Astrocyte (in vitro differentiated cells and primary cell): Measurements from ENCODE around the gene UQCR11. TPM values are rescaled to one million over a fixed set of nuclear protein-coding genes. Genes with fewer than 3 reads are reported as not detected.

Experiments used
- DNase-seq: peaks from one replicate; pipeline ENCODE4 v3.0.0-alpha.2; 2010; ENCODE audit warnings: low read depth
- FAIRE-seq: peaks from 2 replicates; lab custom pipeline; 2011; peaks lifted over from hg19 to GRCh38; lab: Jason Lieb, UNC
- H2AFZ ChIP-seq: 2 replicates; pipeline ENCODE4 v1.6.0; 2012; ENCODE audit warnings: low read depth, low read length, inconsistent platforms
- H3K27ac ChIP-seq: 2 replicates; pipeline ENCODE4 v1.5.1; 2011; ENCODE audit warnings: low read depth, low read length, inconsistent platforms
- H3K27me3 ChIP-seq: 2 replicates; pipeline ENCODE4 v1.6.0; 2011; ENCODE audit warnings: low read length, inconsistent platforms; ENCODE audit not compliant: insufficient read depth
- H3K36me3 ChIP-seq: 2 replicates; pipeline ENCODE4 v1.5.1; 2011; ENCODE audit warnings: low read length, inconsistent platforms; ENCODE audit not compliant: insufficient read depth
- H3K4me1 ChIP-seq: 2 replicates; pipeline ENCODE4 v1.5.1; 2011; ENCODE audit warnings: low read length, inconsistent platforms; ENCODE audit not compliant: insufficient read depth
- H3K4me2 ChIP-seq: 2 replicates; pipeline ENCODE4 v1.6.0; 2012; ENCODE audit warnings: low read length, inconsistent platforms
- H3K4me3 ChIP-seq: 2 replicates; pipeline ENCODE4 v1.5.1; 2011; ENCODE audit warnings: low read depth, mild to moderate bottlenecking, low read length, inconsistent platforms; ENCODE audit not compliant: insufficient read depth
- H3K79me2 ChIP-seq: 2 replicates; pipeline ENCODE4 v1.6.0; 2012; ENCODE audit warnings: mild to moderate bottlenecking, low read length, inconsistent platforms; ENCODE audit not compliant: insufficient read depth
- H3K9ac ChIP-seq: 2 replicates; pipeline ENCODE4 v1.6.0; 2012; ENCODE audit warnings: mild to moderate bottlenecking, low read length, inconsistent platforms
- H3K9me3 ChIP-seq: 2 replicates; pipeline ENCODE4 v1.5.1; 2012; ENCODE audit warnings: low read depth, mild to moderate bottlenecking, low read length, inconsistent platforms; ENCODE audit not compliant: insufficient read depth
- H4K20me1 ChIP-seq: 2 replicates; pipeline ENCODE4 v1.6.0; 2012; ENCODE audit warnings: low read length, inconsistent platforms; ENCODE audit not compliant: insufficient read depth
- H3K27ac Mint-ChIP-seq: one replicate; pipeline ENCODE4 v1.8.0; 2021; ENCODE audit warnings: mild to moderate bottlenecking, mixed read lengths; ENCODE audit not compliant: unreplicated experiment
- H3K27me3 Mint-ChIP-seq: one replicate; pipeline ENCODE4 v1.8.0; 2021; ENCODE audit warnings: low read depth, mixed read lengths; ENCODE audit not compliant: unreplicated experiment
- H3K36me3 Mint-ChIP-seq: one replicate; pipeline ENCODE4 v1.8.0; 2021; ENCODE audit warnings: low read depth, mixed read lengths; ENCODE audit not compliant: unreplicated experiment
- H3K4me1 Mint-ChIP-seq: one replicate; pipeline ENCODE4 v1.8.0; 2021; ENCODE audit warnings: low read depth, mixed read lengths; ENCODE audit not compliant: unreplicated experiment
- H3K4me3 Mint-ChIP-seq: one replicate; pipeline ENCODE4 v1.8.0; 2021; ENCODE audit warnings: mild to moderate bottlenecking, moderate library complexity, mixed read lengths; ENCODE audit not compliant: unreplicated experiment
- H3K9me3 Mint-ChIP-seq: one replicate; pipeline ENCODE4 v1.8.0; 2021; ENCODE audit warnings: mild to moderate bottlenecking, mixed read lengths; ENCODE audit not compliant: unreplicated experiment
- CTCF ChIP-seq: IDR thresholded peaks from 2 replicates; pipeline ENCODE4 v1.5.1; 2011; ENCODE audit warnings: low read depth, mild to moderate bottlenecking, inconsistent platforms, low read length, moderate library complexity; ENCODE audit not compliant: insufficient read depth
- EZH2 ChIP-seq: IDR thresholded peaks from 2 replicates; pipeline ENCODE4 v1.6.1; 2012; ENCODE audit warnings: mild to moderate bottlenecking, low read length, inconsistent platforms; ENCODE audit not compliant: insufficient read depth
- total RNA-seq: library from RNA; stranded (reverse); gene quantifications from 2 replicates; pipeline ENCODE4 v1.2.1, GENCODE V29; 2021

Gene UQCR11
- total RNA-seq, 1 donor from 2014 or later: 255 TPM

GRCh38 chr19:1577929-1578618 lies 27.2 kb downstream of the UQCR11 start:
- DNase-seq: no peak
- H3K4me2 ChIP-seq: no peak overlapping the region
- no peaks in the 10 kb centered on the region for H3K27me3 Mint-ChIP-seq
- H3K9me3 Mint-ChIP-seq: no peaks in the 10 kb centered on the region
- peaks cover 8% of the 10 kb centered on the region for H3K36me3 Mint-ChIP-seq
- no peak overlapping the region for H3K4me3 ChIP-seq
- H3K9ac ChIP-seq: no peak overlapping the region
- peaks cover 4% of the 10 kb centered on the region for H3K36me3 ChIP-seq
- no peaks in the 10 kb centered on the region for H3K4me1 Mint-ChIP-seq
- no peaks in the 10 kb centered on the region for H3K27me3 ChIP-seq
- TF ChIP-seq CTCF: no peak
- no peak for TF ChIP-seq EZH2
- no peak overlapping the region for H3K27ac ChIP-seq
- H3K9me3 ChIP-seq: no peaks in the 10 kb centered on the region
- no peak overlapping the region for H3K4me3 Mint-ChIP-seq
- H4K20me1 ChIP-seq: peaks cover 11% of the 10 kb centered on the region
- H3K27ac Mint-ChIP-seq: no peak overlapping the region
- FAIRE-seq: no peak
- no peaks in the 10 kb centered on the region for H3K79me2 ChIP-seq
- H3K4me1 ChIP-seq: no peaks in the 10 kb centered on the region
- no peak overlapping the region for H2AFZ ChIP-seq

- Histone ChIP-seq H3K4me3 (no peak overlapping the region), H3K79me2 (no peaks in the 10 kb centered on the region), H3K9me3 (no peaks in the 10 kb centered on the region), H3K36me3 (peaks cover 4% of the 10 kb centered on the region), H3K27me3 (no peaks in the 10 kb centered on the region), H3K9ac (no peak overlapping the region), H3K4me1 (no peaks in the 10 kb centered on the region), H3K27ac (no peak overlapping the region), H3K4me2 (no peak overlapping the region), H4K20me1 (peaks cover 11% of the 10 kb centered on the region), H2AFZ (no peak overlapping the region)
- no peak for TF ChIP-seq EZH2
- no peak for TF ChIP-seq CTCF
- Mint-ChIP-seq H3K27ac (no peak overlapping the region), H3K4me1 (no peaks in the 10 kb centered on the region), H3K9me3 (no peaks in the 10 kb centered on the region), H3K4me3 (no peak overlapping the region), H3K27me3 (no peaks in the 10 kb centered on the region), H3K36me3 (peaks cover 8% of the 10 kb centered on the region)
- FAIRE-seq (no peak), DNase-seq (no peak)
Observed at GRCh38 chr19:1577090-1577928, 28.0 kb downstream of the UQCR11 start.
